WI38 (cell line): ENCODE measurements around the gene MND1.
A peak's percentile ranks its signal among the peaks of the same experiment; 100 is the strongest.

ENCODE experiments used
- H3K4me3 ChIP-seq: 2 replicates; pipeline ENCODE4 v1.5.1; 2011; ENCODE audit warnings: low read depth, mild to moderate bottlenecking, control low read depth, low read length
- TF ChIP-seq, protein P1 (sequence below): IDR thresholded peaks from 2 replicates; pipeline ENCODE4 v1.5.1; 2012; ENCODE audit warnings: low read depth, mild to moderate bottlenecking, control low read depth, low read length

Gene MND1

GRCh38 chr4:153344131-153345011, at the start of gene MND1:
MND1 (plus strand) TSS chr4:153344688; CDS start chr4:153344738, 50 bp downstream.
- peak within 1 kb of the TSS; percentile 87 for H3K4me3 ChIP-seq
- TF ChIP-seq, protein P1, sequence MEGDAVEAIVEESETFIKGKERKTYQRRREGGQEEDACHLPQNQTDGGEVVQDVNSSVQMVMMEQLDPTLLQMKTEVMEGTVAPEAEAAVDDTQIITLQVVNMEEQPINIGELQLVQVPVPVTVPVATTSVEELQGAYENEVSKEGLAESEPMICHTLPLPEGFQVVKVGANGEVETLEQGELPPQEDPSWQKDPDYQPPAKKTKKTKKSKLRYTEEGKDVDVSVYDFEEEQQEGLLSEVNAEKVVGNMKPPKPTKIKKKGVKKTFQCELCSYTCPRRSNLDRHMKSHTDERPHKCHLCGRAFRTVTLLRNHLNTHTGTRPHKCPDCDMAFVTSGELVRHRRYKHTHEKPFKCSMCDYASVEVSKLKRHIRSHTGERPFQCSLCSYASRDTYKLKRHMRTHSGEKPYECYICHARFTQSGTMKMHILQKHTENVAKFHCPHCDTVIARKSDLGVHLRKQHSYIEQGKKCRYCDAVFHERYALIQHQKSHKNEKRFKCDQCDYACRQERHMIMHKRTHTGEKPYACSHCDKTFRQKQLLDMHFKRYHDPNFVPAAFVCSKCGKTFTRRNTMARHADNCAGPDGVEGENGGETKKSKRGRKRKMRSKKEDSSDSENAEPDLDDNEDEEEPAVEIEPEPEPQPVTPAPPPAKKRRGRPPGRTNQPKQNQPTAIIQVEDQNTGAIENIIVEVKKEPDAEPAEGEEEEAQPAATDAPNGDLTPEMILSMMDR: peak; percentile 89

- no peak overlapping the region for H3K4me3 ChIP-seq
- TF ChIP-seq, protein P1: no peak
Measured at GRCh38 chr4:153295131-153295755, 49.2 kb upstream of the MND1 start.

- TF ChIP-seq, protein P1: no peak
- H3K4me3 ChIP-seq: no peak overlapping the region
Measured at GRCh38 chr4:153296040-153296823, 48.3 kb upstream of the MND1 start.

GRCh38 chr4:153297116-153297515, 47.4 kb upstream of the MND1 start:
- no peak overlapping the region for H3K4me3 ChIP-seq
- TF ChIP-seq, protein P1: no peak

GRCh38 chr4:153310793-153311192, 33.7 kb upstream of the MND1 start:
- TF ChIP-seq, protein P1: no peak
- no peak overlapping the region for H3K4me3 ChIP-seq

DNA sequence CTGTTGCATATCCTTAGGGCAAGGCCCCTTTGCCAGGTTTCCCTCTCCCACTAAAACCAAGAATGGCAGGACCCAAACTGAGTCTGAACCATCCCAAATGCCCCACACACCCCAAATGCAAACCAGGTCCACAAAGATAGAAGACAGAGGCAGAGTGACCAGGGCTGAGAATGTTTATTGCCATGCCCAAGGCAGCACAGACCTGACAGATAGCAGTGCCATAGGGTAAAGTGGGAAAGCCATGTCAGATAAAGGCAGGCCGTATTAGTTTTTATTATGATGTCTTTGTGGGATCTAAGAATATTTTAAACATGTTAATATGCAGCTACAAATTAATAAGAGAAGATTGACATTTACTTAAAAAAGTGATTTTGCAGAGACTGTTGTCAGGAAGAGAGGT, 29.6 kb upstream of the MND1 start:
- TF ChIP-seq, protein P1: no peak
- no peak overlapping the region for H3K4me3 ChIP-seq
